Mesenteric fat pad (tissue), 1 donor: ENCODE data around the gene SRSF3. TPM values are rescaled to one million over a fixed set of nuclear protein-coding genes. Genes with fewer than 3 reads are reported as not detected.
A peak's percentile ranks its signal among the peaks of the same experiment; 100 is the strongest.

Source experiments
- DNase-seq: peaks from one replicate; pipeline ENCODE4 v3.0.0-alpha.2; 2020; ENCODE audit warnings: low spot score
- total RNA-seq: library from RNA; stranded (reverse); fragmentation: NEBNext Ultra II Directional; extraction: Animal tissue kit (Norgen Biotek cat#: 25700); gene quantifications from one replicate; pipeline ENCODE4 v1.2.1, GENCODE V29; 2021
- donor health status: DM: yes; HTN: yes; CAD: no.

The SRSF3 gene
- total RNA-seq, 1 donor from 2014 or later = 214 TPM

- peak; percentile 45 for DNase-seq
These were observed 10.2 kb downstream of the SRSF3 start for GRCh38 chr6:36604090-36605060.

- peak; percentile 20 for DNase-seq
These were observed 11.0 kb downstream of the SRSF3 start for GRCh38 chr6:36605143-36605542.

GRCh38 chr6:36605560-36606391 is 11.6 kb downstream of the SRSF3 start:
- peak; percentile 11 for DNase-seq

GRCh38 chr6:36607305-36607682 is 13.1 kb downstream of the SRSF3 start:
- DNase-seq = peak; percentile 59

- DNase-seq = peak; percentile 43
These were observed 13.7 kb downstream of the SRSF3 start for GRCh38 chr6:36607683-36608386.

GRCh38 chr6:36608788-36609563 is 14.8 kb downstream of the SRSF3 start:
- peak; percentile 33 for DNase-seq

GRCh38 chr6:36609582-36609981 is 15.4 kb downstream of the SRSF3 start:
- DNase-seq = peak; percentile 22

- DNase-seq = peak; percentile 41
These were observed 16.1 kb downstream of the SRSF3 start for GRCh38 chr6:36610041-36610955.

GRCh38 chr6:36610956-36611336 is 16.8 kb downstream of the SRSF3 start:
- peak; percentile 14 for DNase-seq

GRCh38 chr6:36611679-36612078 is 17.5 kb downstream of the SRSF3 start:
- DNase-seq = peak; percentile 26

- peak; percentile 67 for DNase-seq
These were observed 18.0 kb downstream of the SRSF3 start for GRCh38 chr6:36612101-36612625.

- DNase-seq = no peak
These were observed 19.2 kb downstream of the SRSF3 start for GRCh38 chr6:36613200-36613995.

- peak; percentile 73 for DNase-seq
These were observed 21.0 kb downstream of the SRSF3 start for GRCh38 chr6:36615018-36615761.

- DNase-seq = peak; percentile 80
These were observed 22.8 kb downstream of the SRSF3 start for GRCh38 chr6:36616893-36617521.

- peak; percentile 45 for DNase-seq
These were observed 24.5 kb downstream of the SRSF3 start for GRCh38 chr6:36618366-36619355.

GRCh38 chr6:36621371-36621855 is 27.3 kb downstream of the SRSF3 start:
- peak; percentile 49 for DNase-seq
